K562 (cell line): ENCODE measurements around the gene AMBRA1. TPM values are rescaled to one million over a fixed set of nuclear protein-coding genes. Genes with fewer than 3 reads are reported as not detected.

Experiments
- ARID2 ChIP-seq: fragments of 450-650 bp; IDR thresholded peaks from 2 replicates; pipeline ENCODE4 v1.6.1; 2017; ENCODE audit warnings: antibody characterized with exemption, mild to moderate bottlenecking
- CBX5 ChIP-seq: IDR thresholded peaks from 2 replicates; pipeline ENCODE4 v1.6.1; 2014; ENCODE audit warnings: low read depth, borderline replicate concordance
- CHD1 ChIP-seq: fragments of 200-600 bp; sonication (generic); IDR thresholded peaks from one replicate; pipeline ENCODE4 v1.6.1; 2012; ENCODE audit warnings: mild to moderate bottlenecking, moderate library complexity, low read length, inconsistent platforms
- CTBP1 ChIP-seq: fragments of 450-650 bp; IDR thresholded peaks from 2 replicates; pipeline ENCODE4 v1.6.1; 2016; ENCODE audit warnings: borderline replicate concordance
- FOS ChIP-seq: IDR thresholded peaks from 3 replicates; pipeline ENCODE4 v1.6.1; 2011; ENCODE audit not compliant: insufficient read length; ENCODE audit errors: extremely low read depth
- GATAD2A ChIP-seq: fragments of 450-650 bp; IDR thresholded peaks from 2 replicates; pipeline ENCODE4 v1.6.1; 2017
- KDM5B ChIP-seq: fragments of 200-600 bp; sonication (generic); IDR thresholded peaks from 2 replicates; pipeline ENCODE4 v1.6.1; 2012; ENCODE audit warnings: low read depth, mild to moderate bottlenecking, moderate library complexity, low read length, control low read depth, inconsistent platforms; ENCODE audit not compliant: insufficient replicate concordance
- MECOM ChIP-seq: fragments of 250-450 bp; sonication (Bioruptor Pico); IDR thresholded peaks from 2 replicates; pipeline ENCODE4 v1.8.0; 2022; ENCODE audit warnings: inconsistent platforms
- MED1 ChIP-seq: sonication (generic); formaldehyde crosslinking; IDR thresholded peaks from 2 replicates; pipeline ENCODE4 v1.8.1; 2023; ENCODE audit warnings: missing genetic modification reagents, borderline replicate concordance
- MTA2 ChIP-seq: fragments of 450-650 bp; IDR thresholded peaks from 2 replicates; pipeline ENCODE4 v1.6.1; 2016; ENCODE audit warnings: low read depth
- NR2C2 ChIP-seq, 2 experiments: fragments of 200-800 bp in 1 of 2; sonication (Bioruptor generic) in 1 of 2; sonication (generic) in 1 of 2; formaldehyde crosslinking in 1 of 2; IDR thresholded peaks; 2 replicates each; pipeline versions ENCODE4 v1.6.1 to v1.8.0; 2016 to 2022; ENCODE audit warnings: mild to moderate bottlenecking in 1 of 2, missing compliant biosample characterization in 1 of 2, missing genetic modification characterization in 1 of 2, missing genetic modification reagents in 1 of 2
- PTTG1 ChIP-seq: fragments of 450-650 bp; IDR thresholded peaks from 2 replicates; pipeline ENCODE4 v1.6.1; 2016; ENCODE audit warnings: low read depth, mild to moderate bottlenecking, missing genetic modification characterization, missing compliant biosample characterization
- SIN3A ChIP-seq, 2 experiments: fragments of 150-350 bp in 1 of 2; IDR thresholded peaks; 2 replicates each; pipeline ENCODE4 v1.6.1; 2011 to 2016; ENCODE audit warnings: borderline replicate concordance in 2 of 2, low read depth in 2 of 2, low read length in 2 of 2, mild to moderate bottlenecking in 2 of 2, moderate library complexity in 2 of 2; ENCODE audit not compliant: control insufficient read depth in 1 of 2
- TARDBP ChIP-seq: fragments of 450-650 bp; IDR thresholded peaks from 2 replicates; pipeline ENCODE4 v1.6.1; 2016
- ZNF121 ChIP-seq: sonication (generic); formaldehyde crosslinking; conservative IDR thresholded peaks from 2 replicates; pipeline ENCODE4 v1.8.0; 2022; ENCODE audit warnings: missing genetic modification reagents
- polyA plus RNA-seq, 8 experiments: library from polyadenylated mRNA; depleted of rRNA in 4 of 8; stranded (reverse) in 5 of 8; unstranded in 3 of 8; fragments of >200 nt; fragmentation: Nextera tagmentation in 2 of 8; fragmentation: Illumina TruSeq in 1 of 8; extraction: Ambion mirVana in 2 of 8; extraction: Trizol in 1 of 8; gene quantifications; 2 replicates each; pipeline versions ENCODE4 v1.2.1 to v1.2.3, GENCODE V29; 2011 to 2014; ENCODE audit warnings: inconsistent platforms in 1 of 8, missing spikeins in 1 of 8
- total RNA-seq, 7 experiments: library from RNA; depleted of rRNA in 6 of 7; stranded (reverse); fragments of >200 nt in 6 of 7; fragmentation: Illumina TruSeq in 2 of 7; extraction: Trizol in 2 of 7; gene quantifications; 2 replicates each; pipeline versions ENCODE4 v1.2.1 to v1.2.3, GENCODE V29; 2011 to 2021; ENCODE audit warnings: low replicate concordance in 1 of 7
- TF ChIP-seq, protein P1 (sequence below): fragments of 250-450 bp; sonication (Bioruptor Pico); IDR thresholded peaks from 2 replicates; pipeline ENCODE4 v1.4.0; 2020; ENCODE audit warnings: mild to moderate bottlenecking, moderate library complexity
- TF ChIP-seq, protein P2 (sequence below): sonication (generic); formaldehyde crosslinking; IDR thresholded peaks from 2 replicates; pipeline ENCODE4 v1.8.1; 2023; ENCODE audit warnings: missing genetic modification reagents, mild to moderate bottlenecking, borderline replicate concordance

The AMBRA1 gene
- total and polyA plus RNA-seq, 9 of the 15 experiments (the other 6 are each of a cell fraction or from before 2014, with no cell fraction given), result 0.15 to 24.5 (median 13.0) TPM

DNA sequence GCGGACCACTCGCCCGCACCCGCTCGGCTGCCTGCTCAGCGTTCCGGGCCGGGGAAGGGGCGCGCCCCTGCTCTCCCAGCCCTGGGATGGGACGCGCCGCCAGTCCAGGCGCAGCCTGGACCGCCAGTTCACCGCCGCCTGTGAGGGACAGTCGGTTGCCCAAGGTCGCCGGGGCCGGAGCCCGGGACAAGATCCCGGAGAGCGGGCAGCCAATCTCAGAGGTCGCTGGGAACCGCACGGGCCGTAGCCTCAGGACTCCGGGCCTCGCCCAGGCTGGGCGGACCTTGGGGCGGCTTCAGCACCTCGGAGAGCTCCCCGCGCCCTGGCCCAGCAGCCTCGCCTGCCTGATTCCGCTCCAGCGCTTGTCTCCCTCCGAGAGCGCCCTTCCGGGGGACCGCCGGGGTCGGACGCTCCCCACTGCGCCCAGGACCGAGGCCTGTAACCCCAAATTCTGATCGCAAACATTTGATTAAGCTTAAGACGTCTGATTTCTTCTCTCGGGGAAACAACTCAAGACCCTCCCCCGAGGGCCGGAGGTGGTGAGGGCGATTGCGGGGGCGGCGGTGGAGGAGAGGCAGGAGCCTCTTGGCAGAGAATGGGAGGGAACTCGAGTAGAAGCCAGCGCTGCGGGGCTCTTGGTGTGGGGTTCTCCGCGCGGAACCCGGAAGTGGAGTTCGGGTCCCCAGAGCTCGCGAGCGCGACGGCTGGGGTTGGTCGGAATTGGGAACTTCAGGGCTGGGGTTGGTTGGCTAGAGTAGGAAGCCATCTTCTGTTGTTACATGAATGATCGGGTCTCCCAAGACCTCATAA lies 201.2 kb downstream of the AMBRA1 start (continued):
- TF ChIP-seq GATAD2A (no peak), NR2C2 (CRISPR knock-in tag; IDR thresholded peaks at IDR 0.05) (peak; percentile 78; the same call in 1 of the 2 replicates), NR2C2 (tag; IDR thresholded peaks at IDR 0.05) (no peak), SIN3A (IDR thresholded peaks at IDR 0.05; ENCODE audit: borderline replicate concordance in 2 of 2, control insufficient read depth in 1 of 2, low read depth in 2 of 2, low read length in 2 of 2) (peak; percentile 98 to 99), PTTG1 (tag) (no peak), MED1 (no peak), ARID2 (no peak), CHD1 (peak; percentile 37), TARDBP (no peak), KDM5B (no peak), MECOM (no peak), ZNF121 (no peak), CTBP1 (peak; percentile 77), MTA2 (no peak), CBX5 (peak; percentile 69; the same call in 1 of the 2 replicates), FOS (no peak)
- TF ChIP-seq, protein P1, sequence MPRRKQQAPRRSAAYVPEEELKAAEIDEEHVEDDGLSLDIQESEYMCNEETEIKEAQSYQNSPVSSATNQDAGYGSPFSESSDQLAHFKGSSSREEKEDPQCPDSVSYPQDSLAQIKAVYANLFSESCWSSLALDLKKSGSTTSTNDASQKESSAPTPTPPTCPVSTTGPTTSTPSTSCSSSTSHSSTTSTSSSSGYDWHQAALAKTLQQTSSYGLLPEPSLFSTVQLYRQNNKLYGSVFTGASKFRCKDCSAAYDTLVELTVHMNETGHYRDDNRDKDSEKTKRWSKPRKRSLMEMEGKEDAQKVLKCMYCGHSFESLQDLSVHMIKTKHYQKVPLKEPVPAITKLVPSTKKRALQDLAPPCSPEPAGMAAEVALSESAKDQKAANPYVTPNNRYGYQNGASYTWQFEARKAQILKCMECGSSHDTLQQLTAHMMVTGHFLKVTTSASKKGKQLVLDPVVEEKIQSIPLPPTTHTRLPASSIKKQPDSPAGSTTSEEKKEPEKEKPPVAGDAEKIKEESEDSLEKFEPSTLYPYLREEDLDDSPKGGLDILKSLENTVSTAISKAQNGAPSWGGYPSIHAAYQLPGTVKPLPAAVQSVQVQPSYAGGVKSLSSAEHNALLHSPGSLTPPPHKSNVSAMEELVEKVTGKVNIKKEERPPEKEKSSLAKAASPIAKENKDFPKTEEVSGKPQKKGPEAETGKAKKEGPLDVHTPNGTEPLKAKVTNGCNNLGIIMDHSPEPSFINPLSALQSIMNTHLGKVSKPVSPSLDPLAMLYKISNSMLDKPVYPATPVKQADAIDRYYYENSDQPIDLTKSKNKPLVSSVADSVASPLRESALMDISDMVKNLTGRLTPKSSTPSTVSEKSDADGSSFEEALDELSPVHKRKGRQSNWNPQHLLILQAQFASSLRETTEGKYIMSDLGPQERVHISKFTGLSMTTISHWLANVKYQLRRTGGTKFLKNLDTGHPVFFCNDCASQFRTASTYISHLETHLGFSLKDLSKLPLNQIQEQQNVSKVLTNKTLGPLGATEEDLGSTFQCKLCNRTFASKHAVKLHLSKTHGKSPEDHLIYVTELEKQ (CRISPR knock-in tag), result no peak
- TF ChIP-seq, protein P2, sequence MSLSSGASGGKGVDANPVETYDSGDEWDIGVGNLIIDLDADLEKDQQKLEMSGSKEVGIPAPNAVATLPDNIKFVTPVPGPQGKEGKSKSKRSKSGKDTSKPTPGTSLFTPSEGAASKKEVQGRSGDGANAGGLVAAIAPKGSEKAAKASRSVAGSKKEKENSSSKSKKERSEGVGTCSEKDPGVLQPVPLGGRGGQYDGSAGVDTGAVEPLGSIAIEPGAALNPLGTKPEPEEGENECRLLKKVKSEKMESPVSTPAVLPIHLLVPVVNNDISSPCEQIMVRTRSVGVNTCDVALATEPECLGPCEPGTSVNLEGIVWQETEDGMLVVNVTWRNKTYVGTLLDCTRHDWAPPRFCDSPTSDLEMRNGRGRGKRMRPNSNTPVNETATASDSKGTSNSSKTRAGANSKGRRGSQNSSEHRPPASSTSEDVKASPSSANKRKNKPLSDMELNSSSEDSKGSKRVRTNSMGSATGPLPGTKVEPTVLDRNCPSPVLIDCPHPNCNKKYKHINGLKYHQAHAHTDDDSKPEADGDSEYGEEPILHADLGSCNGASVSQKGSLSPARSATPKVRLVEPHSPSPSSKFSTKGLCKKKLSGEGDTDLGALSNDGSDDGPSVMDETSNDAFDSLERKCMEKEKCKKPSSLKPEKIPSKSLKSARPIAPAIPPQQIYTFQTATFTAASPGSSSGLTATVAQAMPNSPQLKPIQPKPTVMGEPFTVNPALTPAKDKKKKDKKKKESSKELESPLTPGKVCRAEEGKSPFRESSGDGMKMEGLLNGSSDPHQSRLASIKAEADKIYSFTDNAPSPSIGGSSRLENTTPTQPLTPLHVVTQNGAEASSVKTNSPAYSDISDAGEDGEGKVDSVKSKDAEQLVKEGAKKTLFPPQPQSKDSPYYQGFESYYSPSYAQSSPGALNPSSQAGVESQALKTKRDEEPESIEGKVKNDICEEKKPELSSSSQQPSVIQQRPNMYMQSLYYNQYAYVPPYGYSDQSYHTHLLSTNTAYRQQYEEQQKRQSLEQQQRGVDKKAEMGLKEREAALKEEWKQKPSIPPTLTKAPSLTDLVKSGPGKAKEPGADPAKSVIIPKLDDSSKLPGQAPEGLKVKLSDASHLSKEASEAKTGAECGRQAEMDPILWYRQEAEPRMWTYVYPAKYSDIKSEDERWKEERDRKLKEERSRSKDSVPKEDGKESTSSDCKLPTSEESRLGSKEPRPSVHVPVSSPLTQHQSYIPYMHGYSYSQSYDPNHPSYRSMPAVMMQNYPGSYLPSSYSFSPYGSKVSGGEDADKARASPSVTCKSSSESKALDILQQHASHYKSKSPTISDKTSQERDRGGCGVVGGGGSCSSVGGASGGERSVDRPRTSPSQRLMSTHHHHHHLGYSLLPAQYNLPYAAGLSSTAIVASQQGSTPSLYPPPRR (CRISPR knock-in tag), result 0 out of 2 replicates have a peak, but pooled peaks have one; percentile 36
